ENCODE data around the gene CRELD1.

CRELD1 gene

GRCh38 chr3:9966841-9967240 is 33.2 kb downstream of the CRELD1 start:
- DNase-seq = no peak

DNA sequence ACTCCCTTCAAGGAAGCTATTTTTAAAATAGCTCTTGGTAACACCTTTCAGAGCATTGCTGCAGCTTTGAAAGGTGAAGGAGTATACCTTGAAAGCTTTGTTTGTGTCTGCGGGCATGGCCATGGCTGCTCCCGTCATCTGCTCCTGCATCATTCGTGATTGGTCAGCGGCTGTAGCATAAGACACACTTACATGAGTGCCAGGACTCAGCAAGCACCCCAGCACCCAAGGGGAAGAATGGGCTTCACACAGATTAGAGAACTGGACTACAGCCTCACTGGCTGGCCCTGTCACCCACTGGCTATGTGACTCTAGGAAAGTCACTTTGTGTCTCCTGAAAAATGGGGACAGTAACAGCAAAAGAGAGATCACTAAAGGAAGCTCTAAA is 36.0 kb downstream of the CRELD1 start:
- DNase-seq = no peak

GRCh38 chr3:9970020-9970652 is 36.5 kb downstream of the CRELD1 start:
- no peak for DNase-seq

GRCh38 chr3:9976721-9977709 is 43.4 kb downstream of the CRELD1 start:
- DNase-seq = peak; percentile 98

GRCh38 chr3:9978710-9979305 is 45.2 kb downstream of the CRELD1 start:
- DNase-seq = no peak

- no peak for DNase-seq
Observed at GRCh38 chr3:9980251-9980650, 46.6 kb downstream of the CRELD1 start.

DNA sequence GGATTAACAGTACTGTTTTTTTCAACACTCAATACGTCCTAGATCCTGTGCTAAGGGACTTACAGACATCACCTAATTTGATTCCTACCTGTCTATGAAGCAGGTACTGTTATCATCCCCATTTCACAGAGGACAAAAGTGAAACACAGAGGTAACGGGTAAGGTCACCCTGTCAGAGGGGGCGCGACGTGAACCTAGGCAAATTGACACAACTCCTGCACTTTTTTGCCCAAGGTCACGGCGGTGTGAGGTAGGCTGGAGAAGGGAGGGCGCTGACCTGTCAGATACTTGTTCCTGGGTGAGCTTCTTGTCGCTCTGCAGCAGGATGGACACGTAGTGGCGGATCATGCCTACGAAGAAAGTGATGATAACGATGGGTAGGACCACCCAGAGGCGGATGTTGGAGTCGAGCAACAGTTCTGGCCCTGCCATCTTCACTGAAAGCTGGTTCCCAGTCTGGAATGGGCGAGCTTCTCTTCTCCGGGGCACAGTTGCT is 52.6 kb downstream of the CRELD1 start:
- no peak for DNase-seq

DNA sequence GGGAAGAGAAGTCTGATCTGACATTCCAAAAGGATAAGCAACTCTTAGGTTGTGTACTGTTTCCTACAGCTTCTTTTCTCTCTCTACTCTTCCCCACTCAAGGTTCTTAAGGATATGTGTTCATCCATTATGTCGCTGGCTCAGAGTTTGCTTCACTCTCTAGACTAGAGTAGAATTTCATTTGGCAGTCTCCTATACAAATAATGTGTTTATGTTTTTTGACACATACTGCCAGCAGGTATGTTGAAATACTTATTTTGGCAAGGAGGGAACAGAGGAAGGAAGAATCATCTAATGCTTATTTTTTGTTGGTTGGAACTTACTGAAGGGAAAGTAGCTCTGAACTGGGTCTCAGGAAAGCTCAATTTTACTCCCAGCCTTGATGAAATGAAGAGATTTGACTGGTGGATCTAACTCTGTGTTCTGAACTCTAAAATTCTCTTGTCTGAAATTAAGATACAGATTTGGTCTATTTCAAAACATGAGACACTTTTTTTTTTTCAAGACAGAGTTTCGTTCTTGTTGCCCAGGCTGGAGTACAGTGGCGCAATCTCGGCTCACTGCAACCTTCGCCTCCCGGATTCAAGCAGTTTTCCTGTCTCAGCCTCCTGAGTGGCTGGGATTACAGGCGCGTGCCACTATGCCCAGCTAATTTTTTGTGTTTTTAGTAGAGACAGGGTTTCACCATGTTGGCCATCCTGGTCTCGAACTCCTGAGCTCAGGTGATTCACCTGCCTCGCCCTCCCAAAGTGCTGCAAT is 60.6 kb downstream of the CRELD1 start:
- no peak for DNase-seq
